ENCODE results near the gene NHS. TPM values are rescaled to one million over a fixed set of nuclear protein-coding genes. Genes with fewer than 3 reads are reported as not detected.
A peak's percentile ranks its signal among the peaks of the same experiment; 100 is the strongest.

NHS gene
- total and polyA plus RNA-seq, 2 of the 4 experiments (the other 2 are of a cell fraction): 0.36 to 0.90 TPM

GRCh38 chrX:17585006-17585405 lies 210.0 kb downstream of the NHS start:
- in situ Hi-C loops (cut with MboI; ENCODE audit: low sequenced_read_pairs): no loop called here
- no peak overlapping the region for H3K9ac ChIP-seq (ENCODE audit: low read depth, low read length)
- H3K4me1 ChIP-seq (ENCODE audit: control insufficient read depth, insufficient read depth, low read length): peaks cover 12% of the 10 kb centered on the region
- H3K27me3 ChIP-seq (ENCODE audit: control insufficient read depth, insufficient read depth, low read length): no peaks in the 10 kb centered on the region
- H2BK5ac ChIP-seq (ENCODE audit: low read depth, low read length, poor library complexity, severe bottlenecking): peak overlapping the region; percentile 4
- no peak overlapping the region for H2BK15ac ChIP-seq (ENCODE audit: low read depth, low read length)
- H4K20me1 ChIP-seq (ENCODE audit: insufficient read depth, low read length): no peaks in the 10 kb centered on the region
- no peak overlapping the region for H3K23ac ChIP-seq (ENCODE audit: low read depth, low read length)
- H2BK20ac ChIP-seq (ENCODE audit: low read depth, low read length): no peak overlapping the region
- no peaks in the 10 kb centered on the region for H3K36me3 ChIP-seq (ENCODE audit: control insufficient read depth, insufficient read depth, low read length)
- WGBS, 2 experiments (ENCODE audit: extremely low coverage in 2 of 2, insufficient read length in 1 of 2): no CpG with 5 or more reads among the region's 3 CpGs
- peaks cover 3% of the 10 kb centered on the region; the same call in 1 of the 2 replicates for H3K9me1 ChIP-seq (ENCODE audit: insufficient read depth, low read length)
- TF ChIP-seq SMC3 (IDR thresholded peaks at IDR 0.05; ENCODE audit: low read depth, low read length) (no peak), MAZ (IDR thresholded peaks at IDR 0.05; ENCODE audit: borderline replicate concordance, low read depth, low read length) (no peak), CTCF (conservative IDR thresholded peaks at IDR 0.05; ENCODE audit: low read depth, low read length) (no peak), RFX5 (IDR thresholded peaks at IDR 0.05; ENCODE audit: low read depth, low read length) (no peak), CHD1 (IDR thresholded peaks at IDR 0.05; ENCODE audit: low read depth, low read length) (no peak), RCOR1 (IDR thresholded peaks at IDR 0.05; ENCODE audit: insufficient replicate concordance, low read length) (no peak), FOS (IDR thresholded peaks at IDR 0.05; ENCODE audit: low read depth, low read length) (no peak), MAFK (IDR thresholded peaks at IDR 0.05; ENCODE audit: low read depth, low read length) (no peak), NFE2L2 (IDR thresholded peaks at IDR 0.05; ENCODE audit: low read depth, low read length) (no peak), MXI1 (IDR thresholded peaks at IDR 0.05; ENCODE audit: borderline replicate concordance, low read depth, low read length) (no peak), POLR2A (IDR thresholded peaks at IDR 0.05; ENCODE audit: low read depth, low read length) (no peak), BHLHE40 (IDR thresholded peaks at IDR 0.05; ENCODE audit: low read depth, low read length) (no peak), ELK1 (IDR thresholded peaks at IDR 0.05; ENCODE audit: borderline replicate concordance, low read depth, low read length) (no peak), RAD21 (IDR thresholded peaks at IDR 0.05; ENCODE audit: low read length) (no peak), USF2 (IDR thresholded peaks at IDR 0.05; ENCODE audit: low read depth, low read length) (no peak), CEBPB (IDR thresholded peaks at IDR 0.05; ENCODE audit: low read depth, low read length) (no peak)
- H2AFZ ChIP-seq (replicated peaks; ENCODE audit: low read length, poor library complexity): no peak overlapping the region
- ATAC-seq (ENCODE audit: low read depth) (no peak), DNase-seq (no peak)
- no peak overlapping the region for H3K27ac ChIP-seq (ENCODE audit: insufficient read depth, low read length)
- H2AK5ac ChIP-seq (ENCODE audit: low read depth, low read length): no peak overlapping the region
- no TSS peak for BruUV-seq (replicated peaks)
- no peak overlapping the region for H3K4me3 ChIP-seq (ENCODE audit: insufficient read depth, low read depth, low read length)
- H2BK120ac ChIP-seq (ENCODE audit: low read depth, low read length): no peak overlapping the region
- H4K5ac ChIP-seq (ENCODE audit: low read depth, low read length): no peak overlapping the region
- ChIA-PET POLR2A (ENCODE audit: unreplicated experiment) (no interaction called here), CTCF (interaction anchor here (0.6 to 0.7 kb wide), 2 partner anchors 854 to 1462 kb away, joined by 3 to 4 read pairs; partner anchors contain the start of gene GRPR)
- H3K9me3 ChIP-seq (ENCODE audit: control insufficient read depth, insufficient read depth, low read length): no peaks in the 10 kb centered on the region
- H3K18ac ChIP-seq (ENCODE audit: low read depth, low read length): peak overlapping the region; percentile 49; the same call in 1 of the 2 replicates
- no peak overlapping the region for H3K56ac ChIP-seq (ENCODE audit: extremely low read depth, insufficient read depth, low read length)
- intact Hi-C loops (cut with micrococcal nuclease): loop anchor here (5.0 kb wide), 1 partner anchor 758 kb away; no protein-coding TSS in a partner anchor
- no peak overlapping the region for H3K14ac ChIP-seq (replicated peaks; ENCODE audit: low read depth, low read length)
- H3K4me2 ChIP-seq (ENCODE audit: low read depth, low read length): no peak overlapping the region
- dilution Hi-C loops (cut with HindIII; ENCODE audit: low sequenced_read_pairs, unreplicated experiment): no loop called here
- no peak overlapping the region for H3K4ac ChIP-seq (ENCODE audit: low read depth, low read length)
- no peak overlapping the region for H4K91ac ChIP-seq (ENCODE audit: insufficient read depth, low read depth, low read length)
- H4K8ac ChIP-seq (ENCODE audit: low read depth in 2 of 2, low read length in 2 of 2): no peak overlapping the region
- no peaks in the 10 kb centered on the region for H3K79me1 ChIP-seq (ENCODE audit: low read depth in 1 of 2, low read length in 2 of 2)
- no peak overlapping the region for H2AK9ac ChIP-seq (replicated peaks; ENCODE audit: low read depth, low read length, poor library complexity)
